Measurements from ENCODE around the gene NKAIN1.

- no peak for TF ChIP-seq CTCF (optimal IDR thresholded peaks at IDR 0.05 in 1 of 3, IDR thresholded peaks at IDR 0.05 in 1 of 3, conservative IDR thresholded peaks at IDR 0.05 in 1 of 3; ENCODE audit: extremely low read depth in 1 of 3, insufficient read depth in 2 of 3, low read length in 3 of 3)
- no peak for TF ChIP-seq EZH2 (IDR thresholded peaks at IDR 0.05; ENCODE audit: low read length)
Observed at GRCh38 chr1:31266547-31266946, 26.9 kb upstream of the NKAIN1 start.
